Effector memory CD8-positive, alpha-beta T cell (primary cell): ENCODE measurements around the gene IL22RA1.
A peak's percentile ranks its signal among the peaks of the same experiment; 100 is the strongest.

Experiments
- ATAC-seq: fragments of 150-1000 bp; cut with Tn5 transposase; replicated peaks from 2 replicates; pipeline ENCODE4 v1.10.0; 2021; ENCODE audit warnings: mild to moderate bottlenecking, moderate library complexity
- DNase-seq, 3 experiments: peaks; one replicate each; pipeline ENCODE4 v3.0.0; 2021
- H3K27ac Mint-ChIP-seq, 2 donors: one replicate each; pipeline ENCODE4 v1.8.0; 2022; ENCODE audit warnings: mild to moderate bottlenecking in 2 of 2, mixed read lengths in 2 of 2, moderate library complexity in 2 of 2
- H3K27me3 Mint-ChIP-seq, 2 donors: one replicate each; pipeline ENCODE4 v1.8.0; 2022; ENCODE audit warnings: mixed read lengths in 2 of 2
- H3K36me3 Mint-ChIP-seq: one replicate; pipeline ENCODE4 v1.8.0; 2022; ENCODE audit warnings: mild to moderate bottlenecking, moderate library complexity, mixed read lengths; ENCODE audit not compliant: insufficient read depth
- H3K4me1 Mint-ChIP-seq, 2 donors: one replicate each; pipeline ENCODE4 v1.8.0; 2022; ENCODE audit warnings: low read depth in 2 of 2, mixed read lengths in 2 of 2
- H3K4me3 Mint-ChIP-seq, 2 donors: one replicate each; pipeline ENCODE4 v1.8.0; 2022; ENCODE audit warnings: mild to moderate bottlenecking in 2 of 2, mixed read lengths in 2 of 2, moderate library complexity in 2 of 2
- H3K9me3 Mint-ChIP-seq, 2 donors: one replicate each; pipeline ENCODE4 v1.8.0; 2022; ENCODE audit warnings: mixed read lengths in 2 of 2

IL22RA1 gene

GRCh38 chr1:24101796-24102586 lies 40.9 kb downstream of the IL22RA1 start:
- peaks cover 0 to 19% of the 10 kb centered on the region in 2 donors for H3K27me3 Mint-ChIP-seq
- no peak for DNase-seq
- H3K4me3 Mint-ChIP-seq = no peak overlapping the region
- no peak overlapping the region for H3K27ac Mint-ChIP-seq
- H3K4me1 Mint-ChIP-seq = no peaks in the 10 kb centered on the region
- no peaks in the 10 kb centered on the region for H3K36me3 Mint-ChIP-seq
- no peak for ATAC-seq
- H3K9me3 Mint-ChIP-seq = no peaks in the 10 kb centered on the region

GRCh38 chr1:24100945-24101737 lies 41.8 kb downstream of the IL22RA1 start:
- no peak overlapping the region for H3K4me3 Mint-ChIP-seq
- no peak for DNase-seq
- no peak for ATAC-seq
- H3K27me3 Mint-ChIP-seq = peaks cover 4 to 28% of the 10 kb centered on the region in 2 donors
- no peak overlapping the region for H3K27ac Mint-ChIP-seq
- H3K4me1 Mint-ChIP-seq = no peaks in the 10 kb centered on the region
- H3K9me3 Mint-ChIP-seq = no peaks in the 10 kb centered on the region
- no peaks in the 10 kb centered on the region for H3K36me3 Mint-ChIP-seq

- no peak for DNase-seq
- H3K27ac Mint-ChIP-seq = no peak overlapping the region
Measured at GRCh38 chr1:24098943-24099638, 43.8 kb downstream of the IL22RA1 start.

GRCh38 chr1:24098102-24098501 lies 44.8 kb downstream of the IL22RA1 start:
- Mint-ChIP-seq H3K4me1 (no peaks in the 10 kb centered on the region), H3K36me3 (no peaks in the 10 kb centered on the region), H3K9me3 (no peaks in the 10 kb centered on the region), H3K27me3 (peaks cover 8 to 55% of the 10 kb centered on the region in 2 donors), H3K27ac (no peak overlapping the region), H3K4me3 (no peak overlapping the region)
- no peak for ATAC-seq
- no peak for DNase-seq

More at GRCh38 chr1:24098943-24099638, 43.8 kb downstream of the IL22RA1 start:
- no peak overlapping the region for H3K4me3 Mint-ChIP-seq
- no peaks in the 10 kb centered on the region for H3K4me1 Mint-ChIP-seq
- H3K27me3 Mint-ChIP-seq = peaks cover 8 to 45% of the 10 kb centered on the region in 2 donors
- no peaks in the 10 kb centered on the region for H3K36me3 Mint-ChIP-seq
- H3K9me3 Mint-ChIP-seq = no peaks in the 10 kb centered on the region
- no peak for ATAC-seq

- no peak for ATAC-seq
- Mint-ChIP-seq H3K4me1 (no peaks in the 10 kb centered on the region), H3K27ac (no peak overlapping the region), H3K4me3 (no peak overlapping the region), H3K27me3 (peaks cover 8 to 59% of the 10 kb centered on the region in 2 donors), H3K9me3 (no peaks in the 10 kb centered on the region), H3K36me3 (no peaks in the 10 kb centered on the region)
- DNase-seq = no peak
Measured at GRCh38 chr1:24097663-24098062, 45.3 kb downstream of the IL22RA1 start.

- no peak for ATAC-seq
- H3K36me3 Mint-ChIP-seq = no peaks in the 10 kb centered on the region
- no peaks in the 10 kb centered on the region for H3K9me3 Mint-ChIP-seq
- peaks cover 8 to 67% of the 10 kb centered on the region in 2 donors for H3K27me3 Mint-ChIP-seq
- H3K27ac Mint-ChIP-seq = no peak overlapping the region
- H3K4me1 Mint-ChIP-seq = no peaks in the 10 kb centered on the region
- DNase-seq = no peak
- H3K4me3 Mint-ChIP-seq = no peak overlapping the region
Measured at GRCh38 chr1:24096739-24097103, 46.2 kb downstream of the IL22RA1 start.

- Mint-ChIP-seq H3K9me3 (no peaks in the 10 kb centered on the region), H3K27ac (no peak overlapping the region), H3K4me1 (no peaks in the 10 kb centered on the region), H3K36me3 (no peaks in the 10 kb centered on the region), H3K4me3 (no peak overlapping the region), H3K27me3 (peaks cover 8 to 70% of the 10 kb centered on the region in 2 donors)
- no peak for ATAC-seq
- DNase-seq = no peak
Measured at GRCh38 chr1:24096009-24096738, 46.8 kb downstream of the IL22RA1 start.

- Mint-ChIP-seq H3K27me3 (peaks cover 12 to 70% of the 10 kb centered on the region in 2 donors), H3K36me3 (no peaks in the 10 kb centered on the region), H3K9me3 (no peaks in the 10 kb centered on the region), H3K4me3 (no peak overlapping the region), H3K27ac (no peak overlapping the region), H3K4me1 (no peaks in the 10 kb centered on the region)
- ATAC-seq (no peak), DNase-seq (no peak)
Measured at GRCh38 chr1:24095140-24095859, 47.6 kb downstream of the IL22RA1 start.

- no peaks in the 10 kb centered on the region for H3K36me3 Mint-ChIP-seq
- ATAC-seq (no peak), DNase-seq (no peak)
- H3K27ac Mint-ChIP-seq = no peak overlapping the region
- no peaks in the 10 kb centered on the region for H3K4me1 Mint-ChIP-seq
- no peak overlapping the region for H3K4me3 Mint-ChIP-seq
- peaks cover 17 to 69% of the 10 kb centered on the region in 2 donors for H3K27me3 Mint-ChIP-seq
- H3K9me3 Mint-ChIP-seq = no peaks in the 10 kb centered on the region
Measured at GRCh38 chr1:24094554-24094953, 48.4 kb downstream of the IL22RA1 start.

- no peak overlapping the region for H3K4me3 Mint-ChIP-seq
- H3K9me3 Mint-ChIP-seq = no peaks in the 10 kb centered on the region
- ATAC-seq = no peak
- no peaks in the 10 kb centered on the region for H3K4me1 Mint-ChIP-seq
- H3K36me3 Mint-ChIP-seq = no peaks in the 10 kb centered on the region
- peaks cover 17 to 67% of the 10 kb centered on the region in 2 donors for H3K27me3 Mint-ChIP-seq
- no peak overlapping the region for H3K27ac Mint-ChIP-seq
- no peak for DNase-seq
Measured at GRCh38 chr1:24093732-24094131, 49.2 kb downstream of the IL22RA1 start.

GRCh38 chr1:24092979-24093378 lies 50.0 kb downstream of the IL22RA1 start:
- DNase-seq (no peak), ATAC-seq (no peak)
- Mint-ChIP-seq H3K4me1 (no peaks in the 10 kb centered on the region), H3K27me3 (peaks cover 17 to 68% of the 10 kb centered on the region in 2 donors), H3K4me3 (no peak overlapping the region), H3K9me3 (no peaks in the 10 kb centered on the region), H3K36me3 (no peaks in the 10 kb centered on the region), H3K27ac (peak overlapping the region in 1 of 2 donors; percentile 72)

GRCh38 chr1:24091971-24092482 lies 50.9 kb downstream of the IL22RA1 start:
- DNase-seq (no peak), ATAC-seq (no peak)
- H3K27ac Mint-ChIP-seq = no peak overlapping the region
- H3K27me3 Mint-ChIP-seq = peaks cover 26 to 78% of the 10 kb centered on the region in 2 donors
- H3K4me3 Mint-ChIP-seq = no peak overlapping the region
- H3K9me3 Mint-ChIP-seq = no peaks in the 10 kb centered on the region
- H3K36me3 Mint-ChIP-seq = no peaks in the 10 kb centered on the region
- H3K4me1 Mint-ChIP-seq = no peaks in the 10 kb centered on the region
